ENCODE measurements around the gene ST3GAL3.

ST3GAL3 gene

DNA sequence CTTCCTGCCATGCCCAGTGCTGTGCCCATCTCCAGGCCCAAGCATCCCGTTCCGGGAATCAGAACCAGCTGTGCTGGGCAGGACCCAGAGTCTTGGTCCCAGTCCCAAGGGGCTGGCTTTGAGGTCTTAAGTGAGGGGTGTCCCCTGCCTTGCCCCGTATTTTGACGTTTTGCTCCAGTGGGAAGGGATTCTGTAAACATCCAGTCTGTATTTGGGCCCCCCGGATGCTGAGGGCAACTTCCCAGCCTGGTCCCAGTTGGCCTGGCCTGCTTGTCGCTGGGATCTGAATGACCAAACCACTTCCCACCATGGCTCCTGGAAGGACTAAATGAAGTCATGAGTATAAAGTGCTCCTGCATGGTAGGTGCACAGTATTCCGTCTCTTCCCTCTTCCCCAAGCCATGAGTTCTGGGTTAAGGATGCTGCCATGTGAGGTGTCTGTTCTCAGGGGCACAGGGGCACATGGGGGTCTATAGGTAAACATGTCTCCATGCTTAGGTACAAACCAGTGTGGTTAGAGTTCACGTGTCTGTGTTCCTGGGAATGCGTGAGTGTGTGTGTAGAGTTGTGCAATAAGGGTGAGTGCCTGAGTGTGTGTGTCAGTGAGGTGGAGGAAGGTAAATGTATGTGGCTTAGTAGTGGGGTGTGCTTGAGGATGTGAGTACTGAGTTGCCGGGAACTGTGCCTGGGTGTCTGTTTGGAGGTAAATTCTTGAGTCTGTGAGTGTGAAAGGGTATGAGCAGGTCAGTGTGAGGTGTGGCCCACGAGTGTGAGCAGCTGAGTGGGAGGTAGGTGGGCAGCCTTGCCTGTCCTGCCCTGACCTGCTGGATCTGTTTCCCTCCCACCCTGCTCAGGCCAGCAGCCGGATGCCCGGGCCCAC lies 273.2 kb downstream of the ST3GAL3 start:
- DNase-seq (ENCODE audit: low read depth in 2 of 2) = no peak

Data from stimulated activated CD4-positive, alpha-beta T cell treated with anti-CD3 and anti-CD28 coated beads, Interleukin-15, amount 100 ng/mL, for 48 hours (primary cell).